ENCODE measurements around the gene XRCC1.
"Not testable (repeated sequence)": the region's sequence is repeated elsewhere in the genome, so short reads cannot be mapped to it uniquely, and the experiment has no call there.

The XRCC1 gene

GRCh38 chr19:43598445-43599240 is 23.3 kb upstream of the XRCC1 start:
- DNase-seq: no peak

- no peak for DNase-seq
Measured at GRCh38 chr19:43597876-43598275, 22.5 kb upstream of the XRCC1 start.

- DNase-seq: no peak
Measured at GRCh38 chr19:43596842-43597461, 21.6 kb upstream of the XRCC1 start.

GRCh38 chr19:43595999-43596841 is 20.9 kb upstream of the XRCC1 start, which contains the start of the genes IRGQ and ZNF576:
TSS of gene IRGQ (minus strand) at chr19:43596134. CDS start at chr19:43595338, 796 bp downstream.
TSS of gene ZNF576 (plus strand) at chr19:43596595. CDS start at chr19:43597109, 514 bp downstream.
- DNase-seq: peak; percentile 99

- no peak for DNase-seq
Measured at GRCh38 chr19:43595605-43595998, 20.3 kb upstream of the XRCC1 start.

- DNase-seq: peak; percentile 65
Measured at GRCh38 chr19:43594710-43595604, 19.6 kb upstream of the XRCC1 start.

GRCh38 chr19:43594081-43594697 is 18.9 kb upstream of the XRCC1 start:
- no peak for DNase-seq

GRCh38 chr19:43592800-43593350 is 17.5 kb upstream of the XRCC1 start:
- no peak for DNase-seq

- no peak for DNase-seq
Measured at GRCh38 chr19:43591904-43592772, 16.8 kb upstream of the XRCC1 start.

- no peak for DNase-seq
Measured at GRCh38 chr19:43589678-43590077, 14.4 kb upstream of the XRCC1 start.

- DNase-seq: no peak
Measured at GRCh38 chr19:43589277-43589676, 13.9 kb upstream of the XRCC1 start.

GRCh38 chr19:43587029-43587428 is 11.7 kb upstream of the XRCC1 start:
- not testable (repeated sequence) for DNase-seq

- DNase-seq: no peak
Measured at GRCh38 chr19:43586346-43586745, 11.0 kb upstream of the XRCC1 start.

- DNase-seq: no peak
Measured at GRCh38 chr19:43584484-43584883, 9.2 kb upstream of the XRCC1 start.

- no peak for DNase-seq
Measured at GRCh38 chr19:43582495-43582894, 7.2 kb upstream of the XRCC1 start.

GRCh38 chr19:43581467-43581866 is 6.1 kb upstream of the XRCC1 start:
- no peak for DNase-seq

- DNase-seq: no peak
Measured at GRCh38 chr19:43578787-43579186, 3.5 kb upstream of the XRCC1 start.

GRCh38 chr19:43575955-43576878 is 890 bp upstream of the XRCC1 start:
- DNase-seq: no peak

GRCh38 chr19:43574424-43575155 is 737 bp downstream of the XRCC1 start:
- no peak for DNase-seq

Data from CD4-positive, alpha-beta T cell treated with Interleukin-4 for 4 hours (primary cell).